ENCODE results near the gene CENPU.

GRCh38 chr4:184771416-184771815 lies 37.5 kb upstream of the CENPU start:
- TF ChIP-seq CTCF (tag by site-specific recombination; IDR thresholded peaks at IDR 0.05) (no peak), ZNF558 (tag by site-specific recombination; IDR thresholded peaks at IDR 0.05) (no peak), SETDB1 (IDR thresholded peaks at IDR 0.05; ENCODE audit: insufficient read length, low read length) (no peak), REST (tag by site-specific recombination; IDR thresholded peaks at IDR 0.05) (no peak), GLIS1 (tag by site-specific recombination; IDR thresholded peaks at IDR 0.05) (no peak), KLF9 (tag by site-specific recombination; IDR thresholded peaks at IDR 0.05; ENCODE audit: low read depth) (no peak), ZNF670 (tag by site-specific recombination; IDR thresholded peaks at IDR 0.05; ENCODE audit: low read depth) (no peak), ZNF530 (tag by site-specific recombination; IDR thresholded peaks at IDR 0.05; ENCODE audit: low read depth) (no peak), HOXD13 (CRISPR knock-in tag; IDR thresholded peaks at IDR 0.05; ENCODE audit: borderline replicate concordance) (no peak)
- TF ChIP-seq, protein P1, sequence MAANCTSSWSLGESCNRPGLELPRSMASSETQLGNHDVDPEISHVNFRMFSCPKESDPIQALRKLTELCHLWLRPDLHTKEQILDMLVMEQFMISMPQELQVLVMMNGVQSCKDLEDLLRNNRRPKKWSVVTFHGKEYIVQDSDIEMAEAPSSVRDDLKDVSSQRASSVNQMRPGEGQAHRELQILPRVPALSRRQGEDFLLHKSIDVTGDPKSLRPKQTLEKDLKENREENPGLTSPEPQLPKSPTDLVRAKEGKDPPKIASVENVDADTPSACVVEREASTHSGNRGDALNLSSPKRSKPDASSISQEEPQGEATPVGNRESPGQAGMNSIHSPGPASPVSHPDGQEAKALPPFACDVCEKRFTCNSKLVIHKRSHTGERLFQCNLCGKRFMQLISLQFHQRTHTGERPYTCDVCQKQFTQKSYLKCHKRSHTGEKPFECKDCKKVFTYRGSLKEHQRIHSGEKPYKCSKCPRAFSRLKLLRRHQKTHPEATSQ (tag by site-specific recombination; IDR thresholded peaks at IDR 0.05), result no peak
- TF ChIP-seq, protein P2, sequence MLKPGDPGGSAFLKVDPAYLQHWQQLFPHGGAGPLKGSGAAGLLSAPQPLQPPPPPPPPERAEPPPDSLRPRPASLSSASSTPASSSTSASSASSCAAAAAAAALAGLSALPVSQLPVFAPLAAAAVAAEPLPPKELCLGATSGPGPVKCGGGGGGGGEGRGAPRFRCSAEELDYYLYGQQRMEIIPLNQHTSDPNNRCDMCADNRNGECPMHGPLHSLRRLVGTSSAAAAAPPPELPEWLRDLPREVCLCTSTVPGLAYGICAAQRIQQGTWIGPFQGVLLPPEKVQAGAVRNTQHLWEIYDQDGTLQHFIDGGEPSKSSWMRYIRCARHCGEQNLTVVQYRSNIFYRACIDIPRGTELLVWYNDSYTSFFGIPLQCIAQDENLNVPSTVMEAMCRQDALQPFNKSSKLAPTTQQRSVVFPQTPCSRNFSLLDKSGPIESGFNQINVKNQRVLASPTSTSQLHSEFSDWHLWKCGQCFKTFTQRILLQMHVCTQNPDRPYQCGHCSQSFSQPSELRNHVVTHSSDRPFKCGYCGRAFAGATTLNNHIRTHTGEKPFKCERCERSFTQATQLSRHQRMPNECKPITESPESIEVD (tag by site-specific recombination; IDR thresholded peaks at IDR 0.05), result no peak
- TF ChIP-seq, protein P3, sequence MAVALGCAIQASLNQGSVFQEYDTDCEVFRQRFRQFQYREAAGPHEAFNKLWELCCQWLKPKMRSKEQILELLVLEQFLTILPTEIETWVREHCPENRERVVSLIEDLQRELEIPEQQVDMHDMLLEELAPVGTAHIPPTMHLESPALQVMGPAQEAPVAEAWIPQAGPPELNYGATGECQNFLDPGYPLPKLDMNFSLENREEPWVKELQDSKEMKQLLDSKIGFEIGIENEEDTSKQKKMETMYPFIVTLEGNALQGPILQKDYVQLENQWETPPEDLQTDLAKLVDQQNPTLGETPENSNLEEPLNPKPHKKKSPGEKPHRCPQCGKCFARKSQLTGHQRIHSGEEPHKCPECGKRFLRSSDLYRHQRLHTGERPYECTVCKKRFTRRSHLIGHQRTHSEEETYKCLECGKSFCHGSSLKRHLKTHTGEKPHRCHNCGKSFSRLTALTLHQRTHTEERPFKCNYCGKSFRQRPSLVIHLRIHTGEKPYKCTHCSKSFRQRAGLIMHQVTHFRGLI (tag by site-specific recombination; IDR thresholded peaks at IDR 0.05), result no peak

All from HEK293 (cell line).